ENCODE results near the gene GSKIP. TPM values are rescaled to one million over a fixed set of nuclear protein-coding genes. Genes with fewer than 3 reads are reported as not detected.

The GSKIP gene
- total RNA-seq, 2 experiments from 2014 or later, result 10.3 to 11.9 TPM

DNA sequence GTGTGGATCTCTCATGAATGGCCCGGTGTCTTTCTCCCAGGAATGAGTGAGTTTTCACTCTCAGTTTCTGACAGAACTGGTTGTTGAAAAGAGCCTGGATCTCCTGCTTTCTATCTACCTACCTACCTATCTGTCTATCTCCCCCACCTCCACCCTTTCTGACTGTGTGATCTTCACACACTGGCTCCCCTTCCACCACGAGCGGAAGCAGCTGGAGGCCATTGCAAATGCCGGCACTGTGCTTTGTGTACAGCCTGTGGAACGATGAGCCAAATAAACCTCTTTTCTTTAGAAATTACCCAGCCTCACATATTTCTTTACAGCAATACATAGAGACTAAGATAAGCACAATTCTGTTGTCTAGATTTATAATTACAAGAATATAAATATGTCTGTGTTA, 7.2 kb downstream of the GSKIP start:
- intact Hi-C loops (cut with DNase I, micrococcal nuclease), result no loop called here
- CTCF ChIA-PET, result interaction anchor here (1.1 kb wide), 1 partner anchor 13 kb away, joined by 4 read pairs; no protein-coding TSS in a partner anchor
- no peak for ATAC-seq (ENCODE audit: poor library complexity)

DNA sequence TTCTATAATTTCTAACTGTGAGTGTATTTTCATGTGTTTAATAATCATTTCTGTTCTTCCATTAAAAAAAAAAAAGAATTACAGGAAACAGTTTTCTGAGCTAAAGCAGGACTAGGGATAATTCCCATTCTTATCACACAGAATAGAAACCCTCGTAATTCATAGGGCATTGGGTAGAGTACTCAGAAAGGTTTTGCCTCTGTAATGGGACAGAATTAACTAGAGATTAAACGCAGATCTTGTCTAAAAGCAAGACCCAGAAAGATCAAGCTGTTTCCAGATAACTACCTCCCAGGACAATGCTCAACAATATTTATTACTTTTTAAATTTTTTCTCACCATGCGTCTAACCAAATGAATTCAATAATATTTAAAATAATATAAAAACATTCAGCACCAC, 10.2 kb downstream of the GSKIP start:
- Histone ChIP-seq H3K27ac (ENCODE audit: low read depth in 1 of 2, low read length in 2 of 2) (no peak overlapping the region), H3K36me3 (ENCODE audit: insufficient read depth, low read length) (no peaks in the 10 kb centered on the region), H3K4me1 (ENCODE audit: insufficient read depth, low read length) (peaks cover 4% of the 10 kb centered on the region), H3K27me3 (ENCODE audit: control insufficient read depth in 1 of 2, insufficient read depth in 2 of 2, low read length in 2 of 2) (no peaks in the 10 kb centered on the region), H3K9me3 (ENCODE audit: control insufficient read depth in 1 of 2, insufficient read depth in 1 of 2, low read length in 2 of 2) (no peaks in the 10 kb centered on the region), H3K4me3 (ENCODE audit: low read length) (no peak overlapping the region)
- H3K27me3 Mint-ChIP-seq, result no peaks in the 10 kb centered on the region
- peaks cover 15% of the 10 kb centered on the region for H3K36me3 Mint-ChIP-seq (ENCODE audit: low read depth)
- CTCF ChIA-PET, result no interaction called here
- DNase-seq (no peak), ATAC-seq (ENCODE audit: poor library complexity) (no peak)
- TF ChIP-seq, protein P1, sequence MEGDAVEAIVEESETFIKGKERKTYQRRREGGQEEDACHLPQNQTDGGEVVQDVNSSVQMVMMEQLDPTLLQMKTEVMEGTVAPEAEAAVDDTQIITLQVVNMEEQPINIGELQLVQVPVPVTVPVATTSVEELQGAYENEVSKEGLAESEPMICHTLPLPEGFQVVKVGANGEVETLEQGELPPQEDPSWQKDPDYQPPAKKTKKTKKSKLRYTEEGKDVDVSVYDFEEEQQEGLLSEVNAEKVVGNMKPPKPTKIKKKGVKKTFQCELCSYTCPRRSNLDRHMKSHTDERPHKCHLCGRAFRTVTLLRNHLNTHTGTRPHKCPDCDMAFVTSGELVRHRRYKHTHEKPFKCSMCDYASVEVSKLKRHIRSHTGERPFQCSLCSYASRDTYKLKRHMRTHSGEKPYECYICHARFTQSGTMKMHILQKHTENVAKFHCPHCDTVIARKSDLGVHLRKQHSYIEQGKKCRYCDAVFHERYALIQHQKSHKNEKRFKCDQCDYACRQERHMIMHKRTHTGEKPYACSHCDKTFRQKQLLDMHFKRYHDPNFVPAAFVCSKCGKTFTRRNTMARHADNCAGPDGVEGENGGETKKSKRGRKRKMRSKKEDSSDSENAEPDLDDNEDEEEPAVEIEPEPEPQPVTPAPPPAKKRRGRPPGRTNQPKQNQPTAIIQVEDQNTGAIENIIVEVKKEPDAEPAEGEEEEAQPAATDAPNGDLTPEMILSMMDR (IDR thresholded peaks at IDR 0.05), result no peak
- no peak overlapping the region for H3K4me3 Mint-ChIP-seq
- H3K27ac Mint-ChIP-seq, result no peak overlapping the region
- POLR2A ChIA-PET, result no interaction called here
- peaks cover 22% of the 10 kb centered on the region for H3K4me1 Mint-ChIP-seq (ENCODE audit: low read depth)
- H3K9me3 Mint-ChIP-seq, result no peaks in the 10 kb centered on the region
- intact Hi-C loops (cut with DNase I, micrococcal nuclease), result no loop called here

More for the DNA sequence above, 7.2 kb downstream of the GSKIP start:
- Histone ChIP-seq H3K4me3 (ENCODE audit: low read length) (no peak overlapping the region), H3K4me1 (ENCODE audit: insufficient read depth, low read length) (peaks cover 4% of the 10 kb centered on the region), H3K9me3 (ENCODE audit: control insufficient read depth in 1 of 2, insufficient read depth in 1 of 2, low read length in 2 of 2) (no peaks in the 10 kb centered on the region), H3K36me3 (ENCODE audit: insufficient read depth, low read length) (no peaks in the 10 kb centered on the region), H3K27ac (ENCODE audit: low read depth in 1 of 2, low read length in 2 of 2) (no peak overlapping the region), H3K27me3 (ENCODE audit: control insufficient read depth in 1 of 2, insufficient read depth in 2 of 2, low read length in 2 of 2) (no peaks in the 10 kb centered on the region)
- DNase-seq, result no peak
- Mint-ChIP-seq H3K27ac (no peak overlapping the region), H3K36me3 (ENCODE audit: low read depth) (peaks cover 17% of the 10 kb centered on the region), H3K9me3 (no peaks in the 10 kb centered on the region), H3K27me3 (no peaks in the 10 kb centered on the region), H3K4me3 (no peak overlapping the region), H3K4me1 (ENCODE audit: low read depth) (peaks cover 43% of the 10 kb centered on the region)
- POLR2A ChIA-PET, result no interaction called here
- TF ChIP-seq, protein P1 (IDR thresholded peaks at IDR 0.05), result no peak

DNA sequence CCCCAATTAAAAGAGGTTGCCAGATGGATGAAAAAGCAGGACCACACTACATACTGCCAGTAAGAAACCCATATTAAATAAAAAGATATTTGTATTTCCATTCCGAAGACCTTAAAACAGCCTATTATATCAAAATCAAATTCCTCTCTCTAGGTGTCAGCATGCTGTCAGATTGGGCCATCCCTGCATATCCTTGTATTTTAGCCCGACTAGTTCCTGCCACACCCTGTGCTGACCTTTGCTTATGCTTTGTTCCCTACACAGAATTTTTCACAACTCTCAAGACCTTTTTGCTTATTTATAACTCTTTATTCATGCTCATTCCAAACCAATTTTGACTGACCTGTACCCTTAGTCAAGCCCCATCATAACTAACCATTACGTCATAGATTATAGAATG, 12.8 kb downstream of the GSKIP start:
- Mint-ChIP-seq H3K9me3 (no peaks in the 10 kb centered on the region), H3K36me3 (ENCODE audit: low read depth) (peaks cover 14% of the 10 kb centered on the region), H3K27me3 (no peaks in the 10 kb centered on the region), H3K27ac (no peak overlapping the region), H3K4me3 (no peak overlapping the region), H3K4me1 (ENCODE audit: low read depth) (no peaks in the 10 kb centered on the region)
- ATAC-seq (ENCODE audit: poor library complexity), result no peak
- no peak overlapping the region for H3K4me3 ChIP-seq (ENCODE audit: low read length)
- no peak overlapping the region for H3K27ac ChIP-seq (ENCODE audit: low read depth in 1 of 2, low read length in 2 of 2)
- TF ChIP-seq, protein P1 (IDR thresholded peaks at IDR 0.05), result no peak
- no peaks in the 10 kb centered on the region for H3K36me3 ChIP-seq (ENCODE audit: insufficient read depth, low read length)
- intact Hi-C loops (cut with DNase I, micrococcal nuclease), result no loop called here
- ChIA-PET CTCF (no interaction called here), POLR2A (no interaction called here)
- H3K27me3 ChIP-seq (ENCODE audit: control insufficient read depth in 1 of 2, insufficient read depth in 2 of 2, low read length in 2 of 2), result no peaks in the 10 kb centered on the region
- H3K9me3 ChIP-seq (ENCODE audit: control insufficient read depth in 1 of 2, insufficient read depth in 1 of 2, low read length in 2 of 2), result no peaks in the 10 kb centered on the region
- no peaks in the 10 kb centered on the region for H3K4me1 ChIP-seq (ENCODE audit: insufficient read depth, low read length)
- no peak for DNase-seq
